DMS153 (cell line): ENCODE data around the gene MINK1.

Experiments
- DNase-seq: peaks from one replicate; lab custom pipeline; 2025; lab: John Stamatoyannopoulos, UW

The MINK1 gene

DNA sequence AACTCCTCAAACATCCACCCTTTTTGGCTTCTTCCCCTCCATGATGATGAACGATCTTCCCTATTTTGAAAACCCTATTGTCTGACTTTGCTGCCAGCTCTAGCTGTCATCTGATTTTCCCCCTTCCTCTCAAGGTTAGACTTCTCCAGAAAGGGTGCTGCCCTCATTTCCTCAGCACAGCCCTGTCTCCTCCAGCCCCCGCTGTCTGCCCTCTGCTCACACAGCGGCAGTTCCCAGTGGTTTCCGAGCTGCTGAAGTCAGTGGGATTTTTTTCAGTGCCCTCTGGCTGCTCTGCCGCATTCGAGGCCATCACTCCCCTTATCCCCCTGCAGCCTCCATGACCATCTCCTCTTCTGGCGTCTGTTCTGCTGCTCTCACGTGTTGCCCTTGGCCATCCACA, 39.6 kb downstream of the MINK1 start:
- no peak for DNase-seq

DNA sequence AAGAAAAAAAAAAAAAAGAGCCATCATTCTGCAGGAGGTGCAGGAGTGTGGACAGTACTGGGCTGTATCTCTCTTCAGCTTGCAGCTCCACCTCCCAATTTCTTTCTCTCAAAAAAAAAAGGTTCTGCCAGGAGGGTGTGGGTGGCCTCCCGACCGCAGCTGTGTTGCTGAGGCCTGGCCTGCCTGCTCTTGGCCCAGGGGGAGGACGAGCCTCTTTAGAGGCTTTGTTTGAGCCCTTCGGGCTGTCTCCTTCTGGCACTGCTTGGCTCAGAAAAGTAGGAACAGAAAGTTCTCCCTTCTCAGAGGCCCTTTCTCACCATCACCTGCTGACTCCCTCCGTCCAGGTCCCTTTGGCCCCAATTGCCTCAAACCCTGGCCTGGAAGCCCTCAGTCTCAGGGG, 43.9 kb downstream of the MINK1 start:
- no peak for DNase-seq

DNA sequence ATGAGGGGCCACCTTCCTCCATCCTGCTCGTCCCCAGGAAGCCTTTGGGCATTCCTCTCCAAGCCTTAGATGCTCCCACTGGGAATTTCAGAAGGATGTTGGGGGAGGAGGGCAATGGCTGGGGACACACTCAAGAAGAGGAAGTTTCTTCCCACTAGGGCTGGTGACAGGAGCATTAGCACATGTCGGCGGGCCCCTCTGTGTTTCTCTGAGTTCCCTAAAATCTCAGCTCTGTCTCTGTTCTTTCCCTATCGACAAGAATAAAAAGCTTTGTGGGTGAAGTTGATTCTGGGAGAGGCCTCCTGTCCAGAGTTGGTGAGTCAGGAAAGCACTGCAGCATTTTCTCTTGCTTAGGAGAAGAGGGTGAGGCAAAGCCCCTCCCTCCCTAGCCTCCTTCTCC, 46.5 kb downstream of the MINK1 start:
- DNase-seq = no peak

DNA sequence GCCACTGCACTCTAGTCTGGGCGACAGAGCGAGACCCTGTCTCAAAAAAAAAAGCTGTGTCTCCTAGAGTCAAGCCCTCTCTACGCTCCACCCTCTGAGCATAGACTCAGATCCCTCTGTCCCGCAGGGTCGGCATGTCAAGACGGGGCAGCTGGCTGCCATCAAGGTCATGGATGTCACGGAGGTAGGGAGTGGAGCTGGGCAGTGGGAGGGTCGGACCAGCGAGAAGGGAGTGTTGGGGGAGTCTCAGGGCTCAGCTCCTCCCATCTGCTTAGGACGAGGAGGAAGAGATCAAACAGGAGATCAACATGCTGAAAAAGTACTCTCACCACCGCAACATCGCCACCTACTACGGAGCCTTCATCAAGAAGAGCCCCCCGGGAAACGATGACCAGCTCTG, 47.7 kb downstream of the MINK1 start:
- DNase-seq = no peak

DNA sequence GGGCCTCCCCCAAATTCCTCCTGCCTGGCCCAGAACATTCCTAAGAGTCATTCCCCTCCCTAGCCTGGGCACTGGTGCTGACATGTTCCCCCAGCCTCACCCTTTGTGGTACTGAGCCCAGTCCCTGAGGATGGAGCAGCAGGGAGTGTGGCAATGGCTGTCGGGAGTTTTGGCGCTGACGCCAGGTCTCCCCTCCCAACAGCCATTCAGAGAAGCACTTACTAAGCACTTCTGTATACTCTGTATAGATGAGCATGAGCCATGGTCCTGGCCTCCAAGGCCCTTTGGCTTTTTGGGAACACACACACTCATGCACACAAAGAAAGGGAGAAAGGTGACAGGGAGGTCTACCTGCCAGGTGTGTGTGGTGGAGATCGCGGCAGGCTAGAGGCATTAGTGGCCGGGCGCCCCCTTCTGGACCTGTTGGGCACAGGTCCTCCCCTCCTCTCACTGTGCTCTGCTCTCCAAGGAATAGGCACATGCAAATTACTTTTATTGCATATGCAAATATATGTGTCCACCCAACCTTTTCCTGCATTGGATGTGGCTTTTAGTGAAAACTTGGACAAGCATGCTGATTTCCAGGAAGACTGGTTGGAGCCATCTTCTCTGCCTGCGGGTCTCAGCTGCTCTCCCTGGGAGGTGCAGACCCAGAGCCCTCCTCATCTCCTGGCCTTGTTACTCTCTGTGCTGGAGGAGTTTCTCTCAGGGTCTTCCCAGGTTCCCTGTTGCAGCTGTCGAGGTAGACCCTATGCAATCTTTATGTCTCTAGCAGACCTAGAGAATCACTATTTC, 48.8 kb downstream of the MINK1 start:
- no peak for DNase-seq

DNA sequence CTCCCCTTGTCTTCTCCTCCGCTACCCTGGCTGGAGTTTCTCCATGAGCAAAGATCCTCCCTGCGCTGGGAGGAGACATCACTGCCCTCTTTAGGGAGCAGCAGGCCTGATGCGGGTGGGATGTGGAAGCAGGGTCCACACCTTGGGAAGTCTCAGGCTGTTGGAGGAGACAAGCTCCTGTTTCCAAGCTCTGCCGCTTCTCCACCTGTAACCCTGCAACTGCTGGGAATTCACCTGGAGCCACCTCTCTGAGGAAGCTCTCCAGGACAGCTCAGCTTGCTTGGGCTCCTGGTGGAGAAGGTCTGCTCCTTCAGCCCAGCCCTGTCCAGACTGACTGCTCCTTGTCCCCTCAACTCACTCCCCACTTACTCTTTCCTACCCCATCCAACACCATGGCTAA, 51.3 kb downstream of the MINK1 start:
- DNase-seq = no peak

DNA sequence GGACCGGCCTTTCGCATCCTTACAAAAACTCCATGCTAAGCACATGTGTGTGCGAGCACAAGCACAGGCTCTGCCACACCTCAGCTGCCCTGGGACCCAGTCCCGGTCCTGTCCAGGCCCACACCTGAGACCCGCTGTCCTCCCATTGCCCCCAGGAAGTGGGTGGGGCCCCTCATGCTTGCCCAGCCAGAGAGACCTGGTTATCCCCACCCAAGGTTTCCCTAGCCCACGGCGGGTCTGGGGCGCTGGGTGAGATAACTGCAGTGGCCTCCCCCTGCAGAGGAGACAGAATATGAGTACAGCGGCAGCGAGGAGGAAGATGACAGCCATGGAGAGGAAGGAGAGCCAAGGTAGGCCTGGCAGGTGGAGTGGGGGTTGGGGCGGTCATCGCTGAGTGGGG, 53.7 kb downstream of the MINK1 start:
- no peak for DNase-seq

DNA sequence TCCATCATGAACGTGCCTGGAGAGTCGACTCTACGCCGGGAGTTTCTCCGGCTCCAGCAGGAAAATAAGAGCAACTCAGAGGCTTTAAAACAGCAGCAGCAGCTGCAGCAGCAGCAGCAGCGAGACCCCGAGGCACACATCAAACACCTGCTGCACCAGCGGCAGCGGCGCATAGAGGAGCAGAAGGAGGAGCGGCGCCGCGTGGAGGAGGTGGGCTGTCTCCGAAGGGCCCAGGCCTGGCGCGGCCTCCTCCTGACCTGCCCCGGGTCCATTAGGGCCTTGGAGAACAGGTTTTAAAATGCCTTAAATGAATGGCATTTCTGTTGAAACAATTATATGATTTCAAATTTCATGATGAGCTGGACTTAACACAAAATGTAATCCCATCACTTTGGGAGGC, 54.4 kb downstream of the MINK1 start:
- DNase-seq = no peak

DNA sequence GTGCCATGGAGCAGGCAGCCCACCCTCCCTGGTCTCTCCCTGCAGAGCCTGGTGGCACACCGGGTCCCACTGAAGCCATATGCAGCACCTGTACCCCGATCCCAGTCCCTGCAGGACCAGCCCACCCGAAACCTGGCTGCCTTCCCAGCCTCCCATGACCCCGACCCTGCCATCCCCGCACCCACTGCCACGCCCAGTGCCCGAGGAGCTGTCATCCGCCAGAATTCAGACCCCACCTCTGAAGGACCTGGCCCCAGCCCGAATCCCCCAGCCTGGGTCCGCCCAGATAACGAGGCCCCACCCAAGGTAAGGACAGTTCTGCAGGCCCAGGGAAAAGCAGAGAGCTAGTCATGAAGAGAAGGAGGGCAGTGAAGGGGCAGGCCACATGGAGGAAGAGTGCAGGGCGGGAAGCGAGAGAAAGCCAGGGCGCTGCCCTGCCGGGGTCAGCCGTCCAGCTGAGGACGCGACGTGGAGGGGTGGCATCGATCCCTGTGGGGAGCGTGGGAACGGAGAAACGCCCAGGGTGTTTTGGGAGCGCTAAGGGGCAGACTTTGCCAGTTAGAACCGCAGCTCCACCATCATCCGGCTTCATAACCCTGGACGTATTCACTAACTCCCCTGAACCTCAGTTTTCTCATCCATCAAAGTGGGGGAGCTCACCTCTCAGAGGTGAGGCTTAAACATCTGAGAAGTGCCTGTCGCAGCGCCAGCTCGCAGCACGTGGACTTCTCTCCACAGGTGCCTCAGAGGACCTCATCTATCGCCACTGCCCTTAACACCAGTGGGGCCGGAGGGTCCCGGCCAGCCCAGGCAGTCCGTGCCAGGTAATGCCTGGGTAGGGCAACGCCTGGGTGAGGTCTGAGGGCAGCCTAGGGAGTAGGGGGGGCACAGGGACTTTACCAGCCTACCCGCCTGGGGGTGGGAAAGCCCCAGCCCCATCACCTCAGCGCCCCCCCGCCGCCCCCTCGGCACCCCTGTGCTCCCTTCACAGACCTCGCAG, 58.6 kb downstream of the MINK1 start:
- DNase-seq = no peak

DNA sequence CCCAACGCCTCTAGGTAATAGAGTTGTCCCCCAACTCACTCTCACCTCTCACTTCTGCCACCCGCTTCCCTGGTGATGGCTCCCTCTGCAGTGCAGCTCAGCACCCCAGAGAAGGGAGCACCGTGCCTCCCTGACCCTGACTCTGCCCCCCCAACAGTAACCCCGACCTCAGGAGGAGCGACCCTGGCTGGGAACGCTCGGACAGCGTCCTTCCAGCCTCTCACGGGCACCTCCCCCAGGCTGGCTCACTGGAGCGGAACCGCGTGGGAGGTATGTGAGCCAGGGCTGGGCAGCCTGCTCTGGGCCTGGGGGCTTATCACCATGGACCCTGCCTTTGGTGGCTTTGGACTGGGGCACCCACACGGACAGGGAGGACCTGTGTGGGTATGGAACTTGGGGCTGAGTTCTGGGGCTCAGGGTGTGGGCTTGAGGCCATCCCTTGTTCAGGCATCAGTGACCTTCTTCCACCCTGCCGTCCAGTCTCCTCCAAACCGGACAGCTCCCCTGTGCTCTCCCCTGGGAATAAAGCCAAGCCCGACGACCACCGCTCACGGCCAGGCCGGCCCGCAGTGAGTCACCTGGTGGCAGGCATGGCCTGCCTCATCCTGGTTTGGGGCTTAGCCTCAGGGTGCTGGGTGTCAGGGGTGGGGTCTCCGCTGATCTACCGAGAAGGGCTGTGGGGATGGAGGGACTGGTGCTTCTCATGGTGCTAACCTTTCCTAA, 59.5 kb downstream of the MINK1 start:
- no peak for DNase-seq

DNA sequence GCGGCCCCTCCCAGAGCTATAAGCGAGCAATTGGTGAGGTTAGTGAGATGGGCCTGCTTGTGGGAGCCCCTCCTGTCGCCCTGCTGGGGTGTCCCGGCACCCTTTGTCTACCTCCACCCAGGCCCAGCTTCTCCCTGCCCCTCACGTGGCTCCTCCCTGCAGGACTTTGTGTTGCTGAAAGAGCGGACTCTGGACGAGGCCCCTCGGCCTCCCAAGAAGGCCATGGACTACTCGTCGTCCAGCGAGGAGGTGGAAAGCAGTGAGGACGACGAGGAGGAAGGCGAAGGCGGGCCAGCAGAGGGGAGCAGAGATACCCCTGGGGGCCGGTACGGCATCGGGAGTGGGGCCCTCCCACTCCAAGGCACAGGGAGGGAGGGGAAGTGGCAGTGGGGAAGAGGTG, 60.1 kb downstream of the MINK1 start:
- no peak for DNase-seq

DNA sequence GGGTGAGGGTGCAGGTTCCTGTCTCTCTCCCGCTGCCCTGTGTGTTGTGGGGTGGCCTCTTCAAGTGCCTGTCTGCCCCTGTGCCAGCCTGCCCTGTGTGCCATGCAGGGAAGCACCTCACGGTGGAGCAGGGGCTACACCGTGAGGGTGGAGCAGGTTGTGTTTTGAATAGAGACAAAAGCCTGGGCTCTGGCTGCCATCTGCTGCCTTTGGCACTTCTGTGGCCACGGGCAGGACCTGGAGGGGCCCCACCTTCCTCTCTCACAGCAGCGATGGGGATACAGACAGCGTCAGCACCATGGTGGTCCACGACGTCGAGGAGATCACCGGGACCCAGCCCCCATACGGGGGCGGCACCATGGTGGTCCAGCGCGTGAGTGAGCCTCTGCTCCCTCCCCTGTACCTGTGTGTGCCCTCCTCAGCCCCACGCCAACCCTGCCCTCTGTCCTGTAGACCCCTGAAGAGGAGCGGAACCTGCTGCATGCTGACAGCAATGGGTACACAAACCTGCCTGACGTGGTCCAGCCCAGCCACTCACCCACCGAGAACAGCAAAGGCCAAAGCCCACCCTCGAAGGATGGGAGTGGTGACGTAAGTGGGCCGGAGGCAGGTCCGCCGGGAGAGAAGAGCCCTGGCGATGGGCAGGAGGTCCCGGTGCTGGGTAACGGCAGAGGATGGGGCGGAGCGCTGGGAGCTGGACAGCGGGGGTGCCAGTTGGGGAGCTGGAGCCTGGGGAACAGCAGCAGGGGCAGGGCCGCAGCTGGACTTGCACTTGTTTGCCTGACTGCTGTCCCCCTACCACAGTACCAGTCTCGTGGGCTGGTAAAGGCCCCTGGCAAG, 60.8 kb downstream of the MINK1 start:
- no peak for DNase-seq

DNA sequence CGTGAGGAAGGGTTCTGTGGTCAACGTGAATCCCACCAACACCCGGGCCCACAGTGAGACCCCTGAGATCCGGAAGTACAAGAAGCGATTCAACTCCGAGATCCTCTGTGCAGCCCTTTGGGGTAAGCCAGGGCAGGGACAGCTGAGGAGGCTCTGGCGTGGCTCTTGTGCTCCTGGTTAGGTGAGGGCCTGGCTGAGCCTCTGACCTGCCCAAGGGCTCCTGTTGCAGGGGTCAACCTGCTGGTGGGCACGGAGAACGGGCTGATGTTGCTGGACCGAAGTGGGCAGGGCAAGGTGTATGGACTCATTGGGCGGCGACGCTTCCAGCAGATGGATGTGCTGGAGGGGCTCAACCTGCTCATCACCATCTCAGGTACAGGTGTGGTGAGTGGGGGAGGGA, 62.0 kb downstream of the MINK1 start:
- DNase-seq = no peak

DNA sequence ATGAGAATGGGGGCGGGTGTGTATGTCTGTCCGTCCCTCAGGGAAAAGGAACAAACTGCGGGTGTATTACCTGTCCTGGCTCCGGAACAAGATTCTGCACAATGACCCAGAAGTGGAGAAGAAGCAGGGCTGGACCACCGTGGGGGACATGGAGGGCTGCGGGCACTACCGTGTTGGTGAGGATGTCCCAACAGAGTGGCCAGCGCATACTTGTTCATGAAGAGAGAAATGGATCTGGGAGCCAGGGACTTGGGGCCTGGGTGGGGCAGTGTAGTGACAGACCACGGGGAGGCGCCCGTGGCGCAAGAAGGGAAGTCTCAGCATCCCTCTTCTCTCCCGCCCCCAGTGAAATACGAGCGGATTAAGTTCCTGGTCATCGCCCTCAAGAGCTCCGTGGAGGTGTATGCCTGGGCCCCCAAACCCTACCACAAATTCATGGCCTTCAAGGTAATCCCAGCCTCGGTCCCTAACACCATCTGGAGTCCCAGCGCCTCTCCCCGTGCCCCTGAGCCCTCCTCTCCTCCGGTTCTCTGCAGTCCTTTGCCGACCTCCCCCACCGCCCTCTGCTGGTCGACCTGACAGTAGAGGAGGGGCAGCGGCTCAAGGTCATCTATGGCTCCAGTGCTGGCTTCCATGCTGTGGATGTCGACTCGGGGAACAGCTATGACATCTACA, 62.7 kb downstream of the MINK1 start:
- no peak for DNase-seq

DNA sequence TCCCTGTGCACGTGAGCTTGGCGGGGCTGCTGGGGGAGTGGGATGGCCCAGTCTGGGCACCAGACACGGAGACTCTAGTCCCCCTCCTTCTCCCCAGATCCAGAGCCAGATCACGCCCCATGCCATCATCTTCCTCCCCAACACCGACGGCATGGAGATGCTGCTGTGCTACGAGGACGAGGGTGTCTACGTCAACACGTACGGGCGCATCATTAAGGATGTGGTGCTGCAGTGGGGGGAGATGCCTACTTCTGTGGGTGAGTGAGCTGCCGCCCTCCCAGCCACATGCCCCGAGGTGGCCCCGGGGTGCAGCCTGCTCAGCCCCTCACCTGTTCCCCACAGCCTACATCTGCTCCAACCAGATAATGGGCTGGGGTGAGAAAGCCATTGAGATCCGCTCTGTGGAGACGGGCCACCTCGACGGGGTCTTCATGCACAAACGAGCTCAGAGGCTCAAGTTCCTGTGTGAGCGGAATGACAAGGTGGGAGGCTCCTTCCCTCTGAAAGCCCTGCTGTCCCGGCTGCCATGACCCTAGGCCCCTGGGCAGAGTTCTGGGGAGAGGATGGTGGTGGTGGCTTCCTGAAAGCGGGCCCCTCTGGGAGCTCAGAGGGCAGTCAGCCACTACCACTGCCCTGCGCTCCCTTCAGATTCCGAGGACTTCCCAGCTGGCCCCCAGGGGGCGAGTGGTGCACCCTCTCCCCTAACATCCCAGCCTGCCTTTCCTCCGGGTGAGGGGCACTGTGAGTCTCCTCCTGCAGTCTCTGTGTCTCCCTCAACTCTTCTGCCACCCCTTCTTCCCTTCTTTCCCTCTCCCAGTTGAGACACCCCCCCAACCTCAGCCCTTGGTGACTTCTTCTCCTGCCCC, 63.4 kb downstream of the MINK1 start:
- no peak for DNase-seq

DNA sequence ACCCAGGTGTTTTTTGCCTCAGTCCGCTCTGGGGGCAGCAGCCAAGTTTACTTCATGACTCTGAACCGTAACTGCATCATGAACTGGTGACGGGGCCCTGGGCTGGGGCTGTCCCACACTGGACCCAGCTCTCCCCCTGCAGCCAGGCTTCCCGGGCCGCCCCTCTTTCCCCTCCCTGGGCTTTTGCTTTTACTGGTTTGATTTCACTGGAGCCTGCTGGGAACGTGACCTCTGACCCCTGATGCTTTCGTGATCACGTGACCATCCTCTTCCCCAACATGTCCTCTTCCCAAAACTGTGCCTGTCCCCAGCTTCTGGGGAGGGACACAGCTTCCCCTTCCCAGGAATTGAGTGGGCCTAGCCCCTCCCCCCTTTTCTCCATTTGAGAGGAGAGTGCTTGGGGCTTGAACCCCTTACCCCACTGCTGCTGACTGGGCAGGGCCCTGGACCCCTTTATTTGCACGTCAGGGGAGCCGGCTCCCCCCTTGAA, 64.1 kb downstream of the MINK1 start:
- DNase-seq = no peak

DNA sequence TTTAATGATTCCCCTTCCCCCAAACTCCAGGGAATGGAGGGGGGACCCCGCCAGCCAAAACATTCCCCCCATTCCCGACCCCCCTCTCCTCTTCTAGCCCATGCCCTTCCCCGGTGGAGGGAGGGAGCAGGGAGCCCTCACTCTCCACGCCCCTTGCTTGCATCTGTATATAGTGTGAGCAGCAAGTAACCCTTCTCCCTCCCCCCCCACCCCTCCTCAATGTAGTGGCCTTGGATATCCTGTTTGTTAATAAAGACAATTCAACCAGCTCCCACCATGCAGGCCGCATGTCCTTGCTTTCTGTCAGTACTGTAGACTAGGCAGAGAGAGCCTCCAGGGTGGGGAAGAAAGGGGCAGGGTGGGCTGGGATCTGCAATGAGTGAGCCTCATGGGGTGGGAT, 64.6 kb downstream of the MINK1 start:
- no peak for DNase-seq

DNA sequence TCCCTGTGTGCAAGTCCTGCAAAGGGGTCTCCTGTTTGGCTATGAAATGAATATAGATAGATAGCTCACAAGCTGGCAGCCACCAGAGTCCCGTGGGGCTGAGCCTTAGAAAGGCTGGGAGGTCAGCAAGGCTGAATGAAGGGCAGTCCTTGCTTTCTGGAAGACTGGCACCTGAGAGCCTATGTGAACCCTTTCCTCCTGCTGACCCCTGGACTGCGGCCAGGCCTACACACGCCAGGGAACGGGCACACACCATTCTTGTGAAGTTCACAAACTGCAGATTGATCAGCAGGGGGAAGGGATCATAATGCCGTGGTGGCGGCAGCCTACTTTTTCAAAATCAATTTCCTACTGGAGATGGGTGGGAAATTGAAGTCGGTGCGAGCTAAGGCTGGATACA, 65.2 kb downstream of the MINK1 start:
- no peak for DNase-seq

DNA sequence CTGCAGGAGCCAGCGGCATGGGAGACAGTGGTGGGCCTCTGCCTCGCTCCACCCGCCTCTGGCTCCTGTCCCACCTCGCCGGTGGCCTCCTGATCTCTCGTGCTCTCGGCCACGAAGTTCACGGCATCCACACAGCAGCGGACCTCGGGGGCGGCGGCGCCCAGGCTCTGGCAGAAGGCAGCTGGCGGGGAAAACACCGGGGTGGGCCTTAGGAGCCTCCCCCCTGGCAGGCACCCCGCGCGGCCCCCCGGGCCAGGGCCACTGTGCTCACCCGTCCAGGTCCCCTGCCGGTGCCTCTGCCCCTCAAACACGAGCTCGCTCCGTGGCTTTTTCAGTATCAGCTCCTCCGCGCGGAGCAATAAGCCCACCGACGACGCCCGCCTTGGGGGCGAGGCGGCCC, 65.8 kb downstream of the MINK1 start:
- no peak for DNase-seq
